ENCODE results near the gene NUMB. TPM values are rescaled to one million over a fixed set of nuclear protein-coding genes. Genes with fewer than 3 reads are reported as not detected.

The NUMB gene
- total RNA-seq, 1 experiment from 2014 or later, result 42.0 TPM

DNA sequence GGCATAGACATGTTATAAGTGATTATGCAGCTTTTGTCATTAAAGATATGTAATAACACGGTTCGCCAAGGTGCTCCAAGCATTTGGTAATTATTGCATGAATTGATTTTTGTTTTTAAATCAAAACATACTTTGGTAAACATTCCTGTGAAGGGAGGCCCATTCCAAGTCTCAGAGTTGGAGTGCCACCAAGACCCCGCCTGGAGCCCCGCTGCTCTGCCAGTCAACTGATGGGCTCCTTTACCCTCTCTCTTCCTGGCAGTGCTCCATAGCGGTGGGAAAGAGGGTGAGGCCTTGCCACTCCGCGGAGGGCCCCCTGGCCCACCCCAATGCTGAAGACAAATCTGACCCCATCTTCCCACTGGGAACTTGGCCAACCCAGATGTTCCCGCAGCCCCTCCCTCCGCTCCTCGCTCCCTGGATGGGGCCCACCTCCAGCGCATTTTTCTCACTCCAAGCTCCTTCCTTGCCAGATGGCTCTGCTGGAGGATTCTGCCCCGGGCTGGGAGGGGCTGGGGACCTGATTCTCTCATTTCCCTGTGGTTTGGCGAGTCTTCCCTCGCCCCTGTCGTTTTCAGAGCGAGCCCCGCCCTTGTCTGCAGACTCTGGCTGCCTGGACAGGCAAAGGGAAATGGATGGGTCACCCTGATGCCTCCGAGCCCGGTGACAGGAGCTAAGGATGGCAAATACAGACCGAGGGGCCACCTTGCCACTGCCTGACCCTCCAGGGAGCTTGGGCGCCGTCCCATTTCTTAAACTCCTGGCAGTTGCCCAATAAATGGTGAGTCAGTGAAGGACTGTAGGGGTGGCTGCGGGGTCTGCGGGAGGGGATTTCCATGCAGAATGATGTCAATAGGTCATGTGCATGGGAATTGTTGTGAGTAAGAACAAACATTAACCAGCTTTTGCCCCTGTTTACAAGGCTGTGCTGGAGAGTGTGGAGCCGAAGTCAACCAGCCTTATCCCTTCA, 230.2 kb downstream of the NUMB start (continued):
- TF ChIP-seq, protein P1, sequence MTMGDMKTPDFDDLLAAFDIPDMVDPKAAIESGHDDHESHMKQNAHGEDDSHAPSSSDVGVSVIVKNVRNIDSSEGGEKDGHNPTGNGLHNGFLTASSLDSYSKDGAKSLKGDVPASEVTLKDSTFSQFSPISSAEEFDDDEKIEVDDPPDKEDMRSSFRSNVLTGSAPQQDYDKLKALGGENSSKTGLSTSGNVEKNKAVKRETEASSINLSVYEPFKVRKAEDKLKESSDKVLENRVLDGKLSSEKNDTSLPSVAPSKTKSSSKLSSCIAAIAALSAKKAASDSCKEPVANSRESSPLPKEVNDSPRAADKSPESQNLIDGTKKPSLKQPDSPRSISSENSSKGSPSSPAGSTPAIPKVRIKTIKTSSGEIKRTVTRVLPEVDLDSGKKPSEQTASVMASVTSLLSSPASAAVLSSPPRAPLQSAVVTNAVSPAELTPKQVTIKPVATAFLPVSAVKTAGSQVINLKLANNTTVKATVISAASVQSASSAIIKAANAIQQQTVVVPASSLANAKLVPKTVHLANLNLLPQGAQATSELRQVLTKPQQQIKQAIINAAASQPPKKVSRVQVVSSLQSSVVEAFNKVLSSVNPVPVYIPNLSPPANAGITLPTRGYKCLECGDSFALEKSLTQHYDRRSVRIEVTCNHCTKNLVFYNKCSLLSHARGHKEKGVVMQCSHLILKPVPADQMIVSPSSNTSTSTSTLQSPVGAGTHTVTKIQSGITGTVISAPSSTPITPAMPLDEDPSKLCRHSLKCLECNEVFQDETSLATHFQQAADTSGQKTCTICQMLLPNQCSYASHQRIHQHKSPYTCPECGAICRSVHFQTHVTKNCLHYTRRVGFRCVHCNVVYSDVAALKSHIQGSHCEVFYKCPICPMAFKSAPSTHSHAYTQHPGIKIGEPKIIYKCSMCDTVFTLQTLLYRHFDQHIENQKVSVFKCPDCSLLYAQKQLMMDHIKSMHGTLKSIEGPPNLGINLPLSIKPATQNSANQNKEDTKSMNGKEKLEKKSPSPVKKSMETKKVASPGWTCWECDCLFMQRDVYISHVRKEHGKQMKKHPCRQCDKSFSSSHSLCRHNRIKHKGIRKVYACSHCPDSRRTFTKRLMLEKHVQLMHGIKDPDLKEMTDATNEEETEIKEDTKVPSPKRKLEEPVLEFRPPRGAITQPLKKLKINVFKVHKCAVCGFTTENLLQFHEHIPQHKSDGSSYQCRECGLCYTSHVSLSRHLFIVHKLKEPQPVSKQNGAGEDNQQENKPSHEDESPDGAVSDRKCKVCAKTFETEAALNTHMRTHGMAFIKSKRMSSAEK (CRISPR knock-in tag; IDR thresholded peaks at IDR 0.05; ENCODE audit: borderline replicate concordance), result no peak
- TF ChIP-seq ETV6 (CRISPR knock-in tag; IDR thresholded peaks at IDR 0.05), result no peak
- TF ChIP-seq TCF7 (CRISPR knock-in tag; IDR thresholded peaks at IDR 0.05; ENCODE audit: low read depth), result no peak
- no peak for TF ChIP-seq ELF4 (CRISPR knock-in tag; IDR thresholded peaks at IDR 0.05; ENCODE audit: low read depth)
- TF ChIP-seq, protein P2, sequence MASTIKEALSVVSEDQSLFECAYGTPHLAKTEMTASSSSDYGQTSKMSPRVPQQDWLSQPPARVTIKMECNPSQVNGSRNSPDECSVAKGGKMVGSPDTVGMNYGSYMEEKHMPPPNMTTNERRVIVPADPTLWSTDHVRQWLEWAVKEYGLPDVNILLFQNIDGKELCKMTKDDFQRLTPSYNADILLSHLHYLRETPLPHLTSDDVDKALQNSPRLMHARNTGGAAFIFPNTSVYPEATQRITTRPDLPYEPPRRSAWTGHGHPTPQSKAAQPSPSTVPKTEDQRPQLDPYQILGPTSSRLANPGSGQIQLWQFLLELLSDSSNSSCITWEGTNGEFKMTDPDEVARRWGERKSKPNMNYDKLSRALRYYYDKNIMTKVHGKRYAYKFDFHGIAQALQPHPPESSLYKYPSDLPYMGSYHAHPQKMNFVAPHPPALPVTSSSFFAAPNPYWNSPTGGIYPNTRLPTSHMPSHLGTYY (CRISPR knock-in tag; IDR thresholded peaks at IDR 0.05), result no peak
- TF ChIP-seq, protein P3, sequence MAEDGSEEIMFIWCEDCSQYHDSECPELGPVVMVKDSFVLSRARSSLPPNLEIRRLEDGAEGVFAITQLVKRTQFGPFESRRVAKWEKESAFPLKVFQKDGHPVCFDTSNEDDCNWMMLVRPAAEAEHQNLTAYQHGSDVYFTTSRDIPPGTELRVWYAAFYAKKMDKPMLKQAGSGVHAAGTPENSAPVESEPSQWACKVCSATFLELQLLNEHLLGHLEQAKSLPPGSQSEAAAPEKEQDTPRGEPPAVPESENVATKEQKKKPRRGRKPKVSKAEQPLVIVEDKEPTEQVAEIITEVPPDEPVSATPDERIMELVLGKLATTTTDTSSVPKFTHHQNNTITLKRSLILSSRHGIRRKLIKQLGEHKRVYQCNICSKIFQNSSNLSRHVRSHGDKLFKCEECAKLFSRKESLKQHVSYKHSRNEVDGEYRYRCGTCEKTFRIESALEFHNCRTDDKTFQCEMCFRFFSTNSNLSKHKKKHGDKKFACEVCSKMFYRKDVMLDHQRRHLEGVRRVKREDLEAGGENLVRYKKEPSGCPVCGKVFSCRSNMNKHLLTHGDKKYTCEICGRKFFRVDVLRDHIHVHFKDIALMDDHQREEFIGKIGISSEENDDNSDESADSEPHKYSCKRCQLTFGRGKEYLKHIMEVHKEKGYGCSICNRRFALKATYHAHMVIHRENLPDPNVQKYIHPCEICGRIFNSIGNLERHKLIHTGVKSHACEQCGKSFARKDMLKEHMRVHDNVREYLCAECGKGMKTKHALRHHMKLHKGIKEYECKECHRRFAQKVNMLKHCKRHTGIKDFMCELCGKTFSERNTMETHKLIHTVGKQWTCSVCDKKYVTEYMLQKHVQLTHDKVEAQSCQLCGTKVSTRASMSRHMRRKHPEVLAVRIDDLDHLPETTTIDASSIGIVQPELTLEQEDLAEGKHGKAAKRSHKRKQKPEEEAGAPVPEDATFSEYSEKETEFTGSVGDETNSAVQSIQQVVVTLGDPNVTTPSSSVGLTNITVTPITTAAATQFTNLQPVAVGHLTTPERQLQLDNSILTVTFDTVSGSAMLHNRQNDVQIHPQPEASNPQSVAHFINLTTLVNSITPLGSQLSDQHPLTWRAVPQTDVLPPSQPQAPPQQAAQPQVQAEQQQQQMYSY (CRISPR knock-in tag; IDR thresholded peaks at IDR 0.05), result no peak
- TF ChIP-seq ZNF138 (CRISPR knock-in tag; conservative IDR thresholded peaks at IDR 0.05), result no peak
- TF ChIP-seq, protein P4, sequence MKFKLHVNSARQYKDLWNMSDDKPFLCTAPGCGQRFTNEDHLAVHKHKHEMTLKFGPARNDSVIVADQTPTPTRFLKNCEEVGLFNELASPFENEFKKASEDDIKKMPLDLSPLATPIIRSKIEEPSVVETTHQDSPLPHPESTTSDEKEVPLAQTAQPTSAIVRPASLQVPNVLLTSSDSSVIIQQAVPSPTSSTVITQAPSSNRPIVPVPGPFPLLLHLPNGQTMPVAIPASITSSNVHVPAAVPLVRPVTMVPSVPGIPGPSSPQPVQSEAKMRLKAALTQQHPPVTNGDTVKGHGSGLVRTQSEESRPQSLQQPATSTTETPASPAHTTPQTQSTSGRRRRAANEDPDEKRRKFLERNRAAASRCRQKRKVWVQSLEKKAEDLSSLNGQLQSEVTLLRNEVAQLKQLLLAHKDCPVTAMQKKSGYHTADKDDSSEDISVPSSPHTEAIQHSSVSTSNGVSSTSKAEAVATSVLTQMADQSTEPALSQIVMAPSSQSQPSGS (CRISPR knock-in tag; IDR thresholded peaks at IDR 0.05; ENCODE audit: borderline replicate concordance, low read depth), result no peak

DNA sequence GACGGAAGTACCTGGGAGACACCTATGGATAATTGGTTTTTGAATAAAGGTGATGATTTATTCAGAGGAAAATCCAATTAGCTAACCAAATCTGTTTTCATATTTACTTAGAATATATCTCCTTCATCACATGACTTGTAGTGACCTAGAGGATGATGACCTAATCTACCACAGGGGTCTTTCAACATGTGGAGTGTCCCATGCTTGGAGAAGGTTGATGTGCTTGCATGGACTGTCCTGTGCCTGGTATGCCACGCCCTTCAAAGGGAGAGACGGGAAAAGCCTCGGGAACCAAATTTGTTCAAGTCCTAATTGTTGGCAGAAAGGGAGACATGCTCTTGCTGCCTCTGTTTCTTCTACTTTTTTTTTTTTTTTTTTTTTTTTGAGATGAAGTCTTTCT, 232.8 kb downstream of the NUMB start:
- no peak overlapping the region; the same call in 1 of the 2 replicates for H3K27ac Mint-ChIP-seq
- CTCF ChIA-PET, result no interaction called here
- peaks cover 28% of the 10 kb centered on the region for H3K4me1 Mint-ChIP-seq
- POLR2A ChIA-PET, result no interaction called here
- H3K9me3 Mint-ChIP-seq, result no peaks in the 10 kb centered on the region
- DNase-seq (ENCODE audit: low spot score), result no peak
- no peaks in the 10 kb centered on the region; the same call in 1 of the 2 replicates for H3K27me3 Mint-ChIP-seq (ENCODE audit: low read depth)
- no peak for ATAC-seq
- no peaks in the 10 kb centered on the region for H3K36me3 Mint-ChIP-seq
- H3K4me3 Mint-ChIP-seq, result no peak overlapping the region
- TF ChIP-seq ZNF263 (CRISPR knock-in tag; IDR thresholded peaks at IDR 0.05; ENCODE audit: low read depth) (no peak), SP1 (CRISPR knock-in tag; conservative IDR thresholded peaks at IDR 0.05) (no peak), MYBL2 (CRISPR knock-in tag; IDR thresholded peaks at IDR 0.05) (no peak), JAZF1 (CRISPR knock-in tag; IDR thresholded peaks at IDR 0.05) (no peak), SMAD3 (CRISPR knock-in tag; IDR thresholded peaks at IDR 0.05; ENCODE audit: borderline replicate concordance) (no peak)
- TF ChIP-seq, protein P5, sequence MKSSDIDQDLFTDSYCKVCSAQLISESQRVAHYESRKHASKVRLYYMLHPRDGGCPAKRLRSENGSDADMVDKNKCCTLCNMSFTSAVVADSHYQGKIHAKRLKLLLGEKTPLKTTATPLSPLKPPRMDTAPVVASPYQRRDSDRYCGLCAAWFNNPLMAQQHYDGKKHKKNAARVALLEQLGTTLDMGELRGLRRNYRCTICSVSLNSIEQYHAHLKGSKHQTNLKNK (CRISPR knock-in tag; IDR thresholded peaks at IDR 0.05), result no peak
- TF ChIP-seq, protein P6, sequence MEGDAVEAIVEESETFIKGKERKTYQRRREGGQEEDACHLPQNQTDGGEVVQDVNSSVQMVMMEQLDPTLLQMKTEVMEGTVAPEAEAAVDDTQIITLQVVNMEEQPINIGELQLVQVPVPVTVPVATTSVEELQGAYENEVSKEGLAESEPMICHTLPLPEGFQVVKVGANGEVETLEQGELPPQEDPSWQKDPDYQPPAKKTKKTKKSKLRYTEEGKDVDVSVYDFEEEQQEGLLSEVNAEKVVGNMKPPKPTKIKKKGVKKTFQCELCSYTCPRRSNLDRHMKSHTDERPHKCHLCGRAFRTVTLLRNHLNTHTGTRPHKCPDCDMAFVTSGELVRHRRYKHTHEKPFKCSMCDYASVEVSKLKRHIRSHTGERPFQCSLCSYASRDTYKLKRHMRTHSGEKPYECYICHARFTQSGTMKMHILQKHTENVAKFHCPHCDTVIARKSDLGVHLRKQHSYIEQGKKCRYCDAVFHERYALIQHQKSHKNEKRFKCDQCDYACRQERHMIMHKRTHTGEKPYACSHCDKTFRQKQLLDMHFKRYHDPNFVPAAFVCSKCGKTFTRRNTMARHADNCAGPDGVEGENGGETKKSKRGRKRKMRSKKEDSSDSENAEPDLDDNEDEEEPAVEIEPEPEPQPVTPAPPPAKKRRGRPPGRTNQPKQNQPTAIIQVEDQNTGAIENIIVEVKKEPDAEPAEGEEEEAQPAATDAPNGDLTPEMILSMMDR (IDR thresholded peaks at IDR 0.05), result no peak
- TF ChIP-seq, protein P7, sequence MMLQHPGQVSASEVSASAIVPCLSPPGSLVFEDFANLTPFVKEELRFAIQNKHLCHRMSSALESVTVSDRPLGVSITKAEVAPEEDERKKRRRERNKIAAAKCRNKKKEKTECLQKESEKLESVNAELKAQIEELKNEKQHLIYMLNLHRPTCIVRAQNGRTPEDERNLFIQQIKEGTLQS (CRISPR knock-in tag; conservative IDR thresholded peaks at IDR 0.05), result no peak
- TF ChIP-seq, protein P8, sequence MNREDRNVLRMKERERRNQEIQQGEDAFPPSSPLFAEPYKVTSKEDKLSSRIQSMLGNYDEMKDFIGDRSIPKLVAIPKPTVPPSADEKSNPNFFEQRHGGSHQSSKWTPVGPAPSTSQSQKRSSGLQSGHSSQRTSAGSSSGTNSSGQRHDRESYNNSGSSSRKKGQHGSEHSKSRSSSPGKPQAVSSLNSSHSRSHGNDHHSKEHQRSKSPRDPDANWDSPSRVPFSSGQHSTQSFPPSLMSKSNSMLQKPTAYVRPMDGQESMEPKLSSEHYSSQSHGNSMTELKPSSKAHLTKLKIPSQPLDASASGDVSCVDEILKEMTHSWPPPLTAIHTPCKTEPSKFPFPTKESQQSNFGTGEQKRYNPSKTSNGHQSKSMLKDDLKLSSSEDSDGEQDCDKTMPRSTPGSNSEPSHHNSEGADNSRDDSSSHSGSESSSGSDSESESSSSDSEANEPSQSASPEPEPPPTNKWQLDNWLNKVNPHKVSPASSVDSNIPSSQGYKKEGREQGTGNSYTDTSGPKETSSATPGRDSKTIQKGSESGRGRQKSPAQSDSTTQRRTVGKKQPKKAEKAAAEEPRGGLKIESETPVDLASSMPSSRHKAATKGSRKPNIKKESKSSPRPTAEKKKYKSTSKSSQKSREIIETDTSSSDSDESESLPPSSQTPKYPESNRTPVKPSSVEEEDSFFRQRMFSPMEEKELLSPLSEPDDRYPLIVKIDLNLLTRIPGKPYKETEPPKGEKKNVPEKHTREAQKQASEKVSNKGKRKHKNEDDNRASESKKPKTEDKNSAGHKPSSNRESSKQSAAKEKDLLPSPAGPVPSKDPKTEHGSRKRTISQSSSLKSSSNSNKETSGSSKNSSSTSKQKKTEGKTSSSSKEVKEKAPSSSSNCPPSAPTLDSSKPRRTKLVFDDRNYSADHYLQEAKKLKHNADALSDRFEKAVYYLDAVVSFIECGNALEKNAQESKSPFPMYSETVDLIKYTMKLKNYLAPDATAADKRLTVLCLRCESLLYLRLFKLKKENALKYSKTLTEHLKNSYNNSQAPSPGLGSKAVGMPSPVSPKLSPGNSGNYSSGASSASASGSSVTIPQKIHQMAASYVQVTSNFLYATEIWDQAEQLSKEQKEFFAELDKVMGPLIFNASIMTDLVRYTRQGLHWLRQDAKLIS (CRISPR knock-in tag; IDR thresholded peaks at IDR 0.05; ENCODE audit: borderline replicate concordance), result no peak

Data from WTC11 (cell line).